Measurements from ENCODE around the gene COX6A2.

Gene COX6A2

DNA sequence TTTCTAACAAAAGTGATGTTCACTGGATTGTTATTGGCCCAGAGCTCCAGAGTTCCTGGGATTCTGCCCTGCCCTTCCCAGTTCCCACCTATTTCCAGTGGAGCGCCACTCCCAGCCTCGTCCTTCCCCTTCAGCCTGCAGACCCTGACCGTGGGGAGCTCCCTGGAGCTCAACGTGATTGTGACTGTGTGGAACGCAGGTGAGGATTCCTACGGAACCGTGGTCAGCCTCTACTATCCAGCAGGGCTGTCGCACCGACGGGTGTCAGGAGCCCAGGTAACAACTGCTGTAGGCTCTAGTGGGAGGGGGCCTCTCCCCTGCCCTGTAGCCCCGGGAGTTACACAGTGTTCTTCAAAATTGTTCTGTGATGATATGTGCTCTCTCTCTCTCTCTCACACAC, 11.8 kb downstream of the COX6A2 start:
- H3K27me3 Mint-ChIP-seq (ENCODE audit: low read depth): no peaks in the 10 kb centered on the region
- H3K36me3 Mint-ChIP-seq (ENCODE audit: low read depth): peaks cover 3% of the 10 kb centered on the region
- no peak overlapping the region for H3K4me3 Mint-ChIP-seq
- H3K4me1 Mint-ChIP-seq (ENCODE audit: low read depth): peaks cover 47% of the 10 kb centered on the region
- DNase-seq (ENCODE audit: low spot score): no peak
- no peak overlapping the region for H3K27ac Mint-ChIP-seq
- no peaks in the 10 kb centered on the region for H3K9me3 Mint-ChIP-seq

DNA sequence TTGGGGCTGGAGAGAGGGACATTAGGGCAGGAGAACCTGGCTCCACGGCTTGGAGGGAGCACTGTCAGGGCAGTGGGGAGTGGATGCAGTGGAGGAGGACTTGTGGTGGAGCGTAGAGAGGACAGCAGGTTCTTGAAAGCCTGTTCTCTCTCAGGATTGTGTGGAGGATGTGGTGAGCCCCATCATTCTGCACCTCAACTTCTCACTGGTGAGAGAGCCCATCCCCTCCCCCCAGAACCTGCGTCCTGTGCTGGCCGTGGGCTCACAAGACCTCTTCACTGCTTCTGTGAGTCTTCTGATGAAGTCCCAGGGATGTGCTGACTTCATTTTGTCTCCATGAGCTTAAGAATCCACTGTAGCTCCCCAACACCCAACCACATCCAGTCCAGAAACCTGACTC, 13.5 kb downstream of the COX6A2 start:
- no peaks in the 10 kb centered on the region for H3K36me3 Mint-ChIP-seq (ENCODE audit: low read depth)
- H3K27me3 Mint-ChIP-seq (ENCODE audit: low read depth): no peaks in the 10 kb centered on the region
- H3K4me3 Mint-ChIP-seq: peak overlapping the region; percentile 19
- H3K9me3 Mint-ChIP-seq: no peaks in the 10 kb centered on the region
- DNase-seq (ENCODE audit: low spot score): no peak
- H3K27ac Mint-ChIP-seq: peak overlapping the region; percentile 60
- peaks cover 38% of the 10 kb centered on the region for H3K4me1 Mint-ChIP-seq (ENCODE audit: low read depth)

DNA sequence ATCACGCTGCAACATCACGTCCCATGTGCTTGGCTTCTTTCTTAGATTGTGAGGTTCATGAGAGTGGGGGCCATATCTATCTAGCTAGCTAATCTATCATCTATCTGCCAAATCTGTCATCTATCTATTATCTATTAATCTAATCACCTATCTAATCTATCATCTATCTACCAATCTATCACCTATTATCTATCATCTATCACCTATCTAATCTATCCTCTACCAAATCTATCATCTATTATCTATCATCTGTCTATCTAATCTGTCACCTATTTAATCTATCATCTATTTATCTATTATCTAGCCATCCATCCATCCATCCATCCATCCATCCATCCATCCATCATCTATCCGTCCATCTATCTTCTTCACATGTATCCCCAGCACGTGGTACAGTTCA, 14.2 kb downstream of the COX6A2 start:
- no peak overlapping the region for H3K4me3 Mint-ChIP-seq
- peaks cover 38% of the 10 kb centered on the region for H3K4me1 Mint-ChIP-seq (ENCODE audit: low read depth)
- no peaks in the 10 kb centered on the region for H3K27me3 Mint-ChIP-seq (ENCODE audit: low read depth)

DNA sequence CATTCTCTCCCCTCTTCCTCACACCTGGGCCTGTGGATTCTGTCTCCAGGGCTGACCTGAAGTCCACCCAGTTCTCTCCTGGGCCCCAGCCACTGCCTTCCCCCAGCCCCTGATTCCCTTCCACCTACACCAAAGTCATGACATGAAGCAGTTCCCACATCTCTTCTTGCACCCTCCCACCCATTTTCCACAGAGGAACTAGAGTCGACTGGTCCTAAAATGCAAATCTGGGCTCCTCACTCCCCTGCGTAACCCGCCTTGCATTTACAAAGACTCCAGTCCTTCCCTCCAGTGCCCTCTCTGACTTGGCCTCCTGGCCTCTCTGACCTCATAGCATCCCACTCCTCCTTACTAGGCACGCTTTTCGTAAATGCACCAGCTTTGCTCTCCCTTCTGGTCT, 14.8 kb downstream of the COX6A2 start:
- no peaks in the 10 kb centered on the region for H3K36me3 Mint-ChIP-seq (ENCODE audit: low read depth)
- peaks cover 38% of the 10 kb centered on the region for H3K4me1 Mint-ChIP-seq (ENCODE audit: low read depth)
- no peaks in the 10 kb centered on the region for H3K9me3 Mint-ChIP-seq
- no peak for DNase-seq (ENCODE audit: low spot score)
- no peak overlapping the region for H3K4me3 Mint-ChIP-seq
- H3K27me3 Mint-ChIP-seq (ENCODE audit: low read depth): peaks cover 4% of the 10 kb centered on the region
- H3K27ac Mint-ChIP-seq: no peak overlapping the region

More for the DNA sequence above, 14.2 kb downstream of the COX6A2 start:
- H3K27ac Mint-ChIP-seq: no peak overlapping the region
- H3K36me3 Mint-ChIP-seq (ENCODE audit: low read depth): no peaks in the 10 kb centered on the region
- H3K9me3 Mint-ChIP-seq: no peaks in the 10 kb centered on the region
- no peak for DNase-seq (ENCODE audit: low spot score)

DNA sequence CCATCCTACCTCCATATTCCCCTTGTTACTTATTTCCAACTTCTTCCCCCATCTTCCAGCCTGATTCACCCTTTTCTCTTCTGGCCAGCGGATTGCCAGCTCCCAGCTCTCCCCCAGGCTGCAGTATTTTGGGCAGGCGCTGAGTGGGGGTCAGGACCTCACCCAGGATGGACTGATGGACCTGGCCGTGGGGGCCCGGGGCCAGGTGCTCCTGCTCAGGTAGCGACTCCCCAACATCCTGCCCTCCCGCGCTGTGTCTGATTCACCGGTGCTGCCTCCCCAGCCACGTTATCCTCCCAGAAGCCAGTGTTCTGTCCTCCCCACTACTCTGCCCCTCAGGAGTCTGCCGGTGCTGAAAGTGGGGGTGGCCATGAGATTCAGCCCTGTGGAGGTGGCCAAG, 15.4 kb downstream of the COX6A2 start:
- no peak for DNase-seq (ENCODE audit: low spot score)
- no peaks in the 10 kb centered on the region for H3K9me3 Mint-ChIP-seq
- no peak overlapping the region for H3K4me3 Mint-ChIP-seq
- peaks cover 5% of the 10 kb centered on the region for H3K27me3 Mint-ChIP-seq (ENCODE audit: low read depth)
- no peaks in the 10 kb centered on the region for H3K36me3 Mint-ChIP-seq (ENCODE audit: low read depth)
- H3K4me1 Mint-ChIP-seq (ENCODE audit: low read depth): peaks cover 34% of the 10 kb centered on the region
- no peak overlapping the region for H3K27ac Mint-ChIP-seq

DNA sequence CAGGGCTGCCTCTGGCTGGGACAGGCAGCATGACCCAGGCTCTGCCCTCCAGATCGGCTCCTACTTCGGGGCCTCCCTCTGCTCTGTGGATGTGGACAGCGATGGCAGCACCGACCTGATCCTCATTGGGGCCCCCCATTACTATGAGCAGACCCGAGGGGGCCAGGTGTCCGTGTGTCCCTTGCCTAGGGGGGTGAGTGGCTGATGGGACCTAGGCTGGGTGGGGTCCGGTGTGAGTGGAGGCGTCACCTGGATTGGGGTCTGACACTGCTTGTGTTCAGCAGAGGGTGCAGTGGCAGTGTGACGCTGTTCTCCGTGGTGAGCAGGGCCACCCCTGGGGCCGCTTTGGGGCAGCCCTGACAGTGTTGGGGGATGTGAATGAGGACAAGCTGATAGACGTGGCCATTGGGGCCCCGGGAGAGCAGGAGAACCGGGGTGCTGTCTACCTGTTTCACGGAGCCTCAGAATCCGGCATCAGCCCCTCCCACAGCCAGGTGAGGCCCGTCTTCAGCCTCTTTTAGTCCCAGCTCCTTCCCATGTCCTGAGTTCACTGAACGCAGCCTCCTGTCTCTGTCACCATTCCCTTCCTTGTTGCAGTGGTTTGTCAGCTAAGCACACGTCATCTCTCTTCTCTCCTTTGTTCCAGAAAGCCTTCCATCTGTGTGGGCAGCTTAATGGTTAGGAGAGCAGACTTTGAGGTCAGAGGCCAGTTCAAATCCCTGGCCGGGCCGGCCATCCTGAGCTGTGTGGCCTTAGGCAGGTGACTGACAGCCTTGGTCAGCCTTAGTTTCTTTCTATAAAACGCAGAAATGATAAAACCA, 16.9 kb downstream of the COX6A2 start:
- Mint-ChIP-seq H3K4me1 (ENCODE audit: low read depth) (peaks cover 28% of the 10 kb centered on the region), H3K9me3 (no peaks in the 10 kb centered on the region), H3K27me3 (ENCODE audit: low read depth) (peaks cover 5% of the 10 kb centered on the region), H3K36me3 (ENCODE audit: low read depth) (no peaks in the 10 kb centered on the region), H3K4me3 (no peak overlapping the region), H3K27ac (no peak overlapping the region)
- no peak for DNase-seq (ENCODE audit: low spot score)

DNA sequence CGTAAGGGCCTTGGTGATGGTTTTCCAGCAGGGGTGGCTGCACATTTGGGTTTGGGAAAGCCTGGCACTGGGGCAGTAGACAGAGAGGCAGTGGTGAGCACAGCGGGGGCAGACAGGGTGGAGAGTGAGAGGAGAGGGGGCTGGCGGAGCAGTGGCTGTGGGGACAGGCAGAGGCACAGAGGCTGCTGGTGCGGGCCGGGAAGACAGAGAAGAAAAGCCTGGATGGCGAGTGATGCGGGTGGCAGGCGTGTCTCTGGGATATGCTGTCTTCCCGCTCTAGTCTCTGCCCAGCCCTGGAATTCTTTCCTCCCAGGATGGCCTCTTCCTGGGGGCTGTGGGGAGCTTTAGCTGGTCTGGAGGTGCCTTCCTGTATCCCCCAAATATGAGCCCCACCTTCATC, 18.1 kb downstream of the COX6A2 start:
- DNase-seq (ENCODE audit: low spot score): no peak
- Mint-ChIP-seq H3K4me1 (ENCODE audit: low read depth) (peaks cover 19% of the 10 kb centered on the region), H3K27me3 (ENCODE audit: low read depth) (peaks cover 5% of the 10 kb centered on the region), H3K36me3 (ENCODE audit: low read depth) (no peaks in the 10 kb centered on the region), H3K4me3 (no peak overlapping the region), H3K9me3 (no peaks in the 10 kb centered on the region), H3K27ac (no peak overlapping the region)

DNA sequence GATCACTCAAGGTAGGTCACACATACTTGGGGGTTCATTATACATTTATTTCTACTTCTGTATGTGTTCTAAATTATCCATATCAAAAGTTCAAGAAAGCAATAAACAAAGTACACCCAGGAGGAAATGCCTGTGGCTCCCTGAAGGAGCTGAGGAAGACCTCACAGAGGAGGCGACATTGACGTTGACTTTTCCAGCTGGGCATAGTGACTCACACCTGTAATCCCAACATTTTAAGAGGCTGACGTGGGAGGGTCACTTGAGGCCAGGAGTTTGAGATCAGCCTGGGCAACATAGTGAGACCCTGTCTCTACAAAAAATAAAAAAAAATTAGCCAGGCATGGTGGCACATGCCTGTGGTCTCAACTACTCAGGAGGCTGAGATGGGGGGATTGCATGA, 18.7 kb downstream of the COX6A2 start:
- peaks cover 5% of the 10 kb centered on the region for H3K27me3 Mint-ChIP-seq (ENCODE audit: low read depth)
- H3K4me1 Mint-ChIP-seq (ENCODE audit: low read depth): peaks cover 15% of the 10 kb centered on the region
- DNase-seq (ENCODE audit: low spot score): no peak
- no peak overlapping the region for H3K27ac Mint-ChIP-seq
- H3K9me3 Mint-ChIP-seq: no peaks in the 10 kb centered on the region
- H3K4me3 Mint-ChIP-seq: no peak overlapping the region
- no peaks in the 10 kb centered on the region for H3K36me3 Mint-ChIP-seq (ENCODE audit: low read depth)

DNA sequence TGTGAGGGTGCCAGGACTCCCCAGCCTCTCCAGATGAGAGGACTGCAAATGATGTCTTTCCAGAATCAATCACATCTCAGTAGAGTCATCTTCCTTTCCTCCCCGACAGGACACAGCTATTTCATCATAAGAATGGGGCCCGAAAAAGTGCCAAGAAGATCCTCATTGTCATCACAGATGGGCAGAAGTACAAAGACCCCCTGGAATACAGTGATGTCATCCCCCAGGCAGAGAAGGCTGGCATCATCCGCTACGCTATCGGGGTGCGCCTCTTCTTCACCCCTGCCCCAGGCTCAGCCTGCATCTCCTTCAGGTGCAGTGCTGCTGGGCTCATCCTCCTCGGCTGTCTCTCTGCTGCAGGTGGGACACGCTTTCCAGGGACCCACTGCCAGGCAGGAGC, 20.8 kb downstream of the COX6A2 start:
- Mint-ChIP-seq H3K36me3 (ENCODE audit: low read depth) (no peaks in the 10 kb centered on the region), H3K27ac (no peak overlapping the region), H3K9me3 (no peaks in the 10 kb centered on the region), H3K27me3 (ENCODE audit: low read depth) (peaks cover 5% of the 10 kb centered on the region), H3K4me1 (ENCODE audit: low read depth) (peaks cover 9% of the 10 kb centered on the region), H3K4me3 (no peak overlapping the region)
- no peak for DNase-seq (ENCODE audit: low spot score)

DNA sequence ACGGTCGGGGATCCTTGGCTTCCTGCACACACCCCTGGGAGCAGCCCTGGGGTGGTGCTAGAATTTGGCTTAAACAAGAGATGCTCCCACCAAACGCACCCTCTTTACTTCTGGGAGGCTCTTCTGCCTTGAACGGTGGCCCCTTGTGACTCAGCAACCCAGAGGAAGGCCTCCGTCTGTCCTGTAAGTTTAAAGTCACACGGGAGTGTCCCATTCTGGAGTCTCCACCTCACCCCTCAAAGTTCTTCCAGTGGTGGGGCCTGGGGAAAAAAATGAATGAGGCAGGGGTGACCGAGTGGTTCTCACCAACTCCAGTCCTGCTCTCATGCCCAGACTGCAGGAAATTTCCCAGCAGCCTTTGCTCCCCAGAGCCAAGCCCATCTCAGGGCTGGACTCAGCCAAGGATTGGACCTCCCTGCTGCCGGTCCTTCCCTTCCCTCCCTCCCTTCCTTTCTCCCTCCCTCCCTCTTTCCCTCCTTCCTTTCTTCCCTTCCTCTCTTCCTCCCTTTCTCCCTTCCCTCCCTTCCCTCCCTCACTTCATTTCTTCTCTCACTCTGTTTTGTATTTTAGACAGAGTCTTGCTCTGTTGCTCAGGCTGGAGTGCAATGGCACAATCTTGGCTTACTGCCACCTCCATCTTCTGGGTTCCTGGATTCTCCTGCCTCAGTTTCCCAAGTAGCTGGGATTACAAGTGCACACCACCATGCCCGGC, 23.7 kb downstream of the COX6A2 start:
- Mint-ChIP-seq H3K4me1 (ENCODE audit: low read depth) (peaks cover 19% of the 10 kb centered on the region), H3K27ac (no peak overlapping the region)

DNA sequence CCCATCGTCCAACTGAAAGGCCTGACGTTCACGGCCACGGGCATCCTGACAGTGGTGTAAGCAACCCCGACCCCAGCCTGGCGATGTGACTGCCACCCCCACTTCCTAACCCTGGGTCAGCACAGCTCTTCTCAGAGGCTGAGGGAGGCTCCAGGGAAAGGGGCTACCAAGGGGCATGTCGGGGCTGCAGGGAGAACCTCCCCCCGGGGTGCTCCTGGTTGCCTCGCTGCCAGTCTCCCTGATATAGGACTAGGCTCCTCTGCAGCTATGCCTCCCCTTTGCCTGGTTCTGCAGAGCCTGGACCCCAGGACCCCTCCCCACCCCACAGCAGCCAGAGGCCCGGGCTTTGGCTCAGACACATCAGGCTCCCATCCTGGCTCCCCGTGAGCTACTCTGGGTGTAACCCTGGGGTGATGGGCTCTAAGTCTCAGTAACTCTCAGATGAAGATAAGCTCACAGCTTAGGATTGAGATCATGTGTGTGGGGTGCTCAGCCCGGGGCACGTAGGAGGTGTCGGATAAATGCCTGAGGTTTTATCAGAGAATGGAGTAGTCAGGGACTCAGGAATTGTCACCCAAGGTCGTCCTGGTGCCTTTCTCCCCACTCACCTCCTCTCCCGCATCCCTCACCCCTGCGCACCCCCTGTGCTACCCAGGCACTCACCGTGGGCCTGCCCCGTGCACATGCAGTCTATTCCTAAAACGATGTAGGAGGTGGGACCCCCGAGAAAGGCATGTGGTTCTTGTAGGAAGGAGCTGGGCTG, 24.4 kb downstream of the COX6A2 start:
- no peak overlapping the region for H3K4me3 Mint-ChIP-seq
- no peak overlapping the region for H3K27ac Mint-ChIP-seq
- no peak for DNase-seq (ENCODE audit: low spot score)

More for the DNA sequence above, 23.7 kb downstream of the COX6A2 start:
- no peak overlapping the region for H3K4me3 Mint-ChIP-seq
- peaks cover 6% of the 10 kb centered on the region for H3K9me3 Mint-ChIP-seq
- peaks cover 4% of the 10 kb centered on the region for H3K36me3 Mint-ChIP-seq (ENCODE audit: low read depth)
- DNase-seq (ENCODE audit: low spot score): no peak
- H3K27me3 Mint-ChIP-seq (ENCODE audit: low read depth): peaks cover 5% of the 10 kb centered on the region

DNA sequence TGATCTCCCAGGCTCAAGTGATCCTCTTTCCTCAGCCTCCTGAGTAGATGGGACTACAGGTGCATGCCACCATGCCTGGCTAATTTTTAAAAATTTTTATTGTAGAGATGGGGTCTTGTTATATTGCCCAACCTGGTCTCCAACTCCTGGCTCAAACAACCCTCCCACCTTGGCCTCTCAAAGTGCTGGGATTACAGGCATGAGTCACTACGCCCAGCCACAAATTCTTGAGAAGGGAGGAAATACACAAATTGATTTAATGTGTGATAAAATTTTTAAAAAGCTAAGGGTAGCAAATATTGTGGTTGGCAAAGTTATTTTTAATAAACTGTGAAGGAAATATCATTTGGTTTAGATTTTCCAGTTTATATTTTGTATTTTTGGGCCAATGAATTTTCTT, 25.5 kb downstream of the COX6A2 start:
- H3K27me3 Mint-ChIP-seq (ENCODE audit: low read depth): no peaks in the 10 kb centered on the region
- peaks cover 17% of the 10 kb centered on the region for H3K9me3 Mint-ChIP-seq
- H3K36me3 Mint-ChIP-seq (ENCODE audit: low read depth): peaks cover 13% of the 10 kb centered on the region
- DNase-seq (ENCODE audit: low spot score): no peak
- no peak overlapping the region for H3K4me3 Mint-ChIP-seq
- H3K27ac Mint-ChIP-seq: peak overlapping the region; percentile 20
- peaks cover 19% of the 10 kb centered on the region for H3K4me1 Mint-ChIP-seq (ENCODE audit: low read depth)

More for the DNA sequence above, 24.4 kb downstream of the COX6A2 start:
- H3K36me3 Mint-ChIP-seq (ENCODE audit: low read depth): peaks cover 10% of the 10 kb centered on the region
- peaks cover 14% of the 10 kb centered on the region for H3K9me3 Mint-ChIP-seq
- H3K27me3 Mint-ChIP-seq (ENCODE audit: low read depth): peaks cover 5% of the 10 kb centered on the region
- peaks cover 19% of the 10 kb centered on the region for H3K4me1 Mint-ChIP-seq (ENCODE audit: low read depth)

DNA sequence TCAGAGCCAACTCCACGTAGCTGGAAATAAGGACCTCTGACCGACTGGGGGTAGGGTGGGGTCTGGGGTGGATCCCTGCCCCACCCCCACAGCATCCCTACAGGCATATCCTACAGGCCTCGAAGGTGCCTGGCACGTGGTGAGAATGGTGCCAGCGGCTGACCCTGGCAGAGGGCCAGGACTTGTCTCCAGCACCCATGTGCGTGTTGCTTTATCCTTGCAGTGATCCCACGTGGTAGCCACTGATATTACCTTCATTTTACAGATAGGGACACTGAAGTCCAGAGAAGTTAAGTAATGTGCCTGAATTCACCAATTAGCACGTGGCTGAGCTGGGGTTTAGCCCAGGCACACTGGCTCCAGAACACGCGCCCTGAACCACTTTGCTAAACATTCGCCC, 26.7 kb downstream of the COX6A2 start:
- H3K4me3 Mint-ChIP-seq: no peak overlapping the region
- no peak for DNase-seq (ENCODE audit: low spot score)
- no peaks in the 10 kb centered on the region for H3K27me3 Mint-ChIP-seq (ENCODE audit: low read depth)
- peaks cover 13% of the 10 kb centered on the region for H3K36me3 Mint-ChIP-seq (ENCODE audit: low read depth)
- H3K27ac Mint-ChIP-seq: no peak overlapping the region
- H3K9me3 Mint-ChIP-seq: peaks cover 17% of the 10 kb centered on the region
- H3K4me1 Mint-ChIP-seq (ENCODE audit: low read depth): peaks cover 19% of the 10 kb centered on the region

DNA sequence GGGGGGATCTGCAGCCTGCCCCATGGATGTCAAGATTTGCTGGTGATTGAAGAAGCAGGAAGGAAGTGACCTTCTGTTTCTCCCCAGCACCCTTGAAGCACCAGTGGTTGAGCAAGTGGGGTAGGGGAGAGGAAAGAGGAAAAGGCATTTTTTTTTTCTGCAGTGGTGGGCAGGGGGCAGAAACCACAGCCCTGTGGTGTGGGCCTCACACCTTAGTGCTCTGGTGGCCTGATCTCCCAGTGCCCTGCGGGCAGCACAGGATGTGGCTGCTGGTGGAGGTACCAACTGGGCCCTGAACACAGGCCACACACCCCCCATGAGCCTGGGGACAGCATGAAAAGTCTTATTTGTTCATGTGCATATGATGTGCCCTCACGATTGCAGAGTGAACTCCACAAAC, 28.0 kb downstream of the COX6A2 start:
- Mint-ChIP-seq H3K9me3 (peaks cover 17% of the 10 kb centered on the region), H3K36me3 (ENCODE audit: low read depth) (peaks cover 13% of the 10 kb centered on the region), H3K27me3 (ENCODE audit: low read depth) (no peaks in the 10 kb centered on the region), H3K27ac (peak overlapping the region; percentile 76), H3K4me3 (peak overlapping the region; percentile 27), H3K4me1 (ENCODE audit: low read depth) (peaks cover 24% of the 10 kb centered on the region)
- DNase-seq (ENCODE audit: low spot score): no peak

Measured in T-helper 2 cell treated with Interferon-gamma antibody and Interleukin-4, amounts not matched to agents 5 μg/mL and 100 μg/mL, for 36 hours (primary cell).